ENCODE data around the gene PPARD.

- TF ChIP-seq, protein P1, sequence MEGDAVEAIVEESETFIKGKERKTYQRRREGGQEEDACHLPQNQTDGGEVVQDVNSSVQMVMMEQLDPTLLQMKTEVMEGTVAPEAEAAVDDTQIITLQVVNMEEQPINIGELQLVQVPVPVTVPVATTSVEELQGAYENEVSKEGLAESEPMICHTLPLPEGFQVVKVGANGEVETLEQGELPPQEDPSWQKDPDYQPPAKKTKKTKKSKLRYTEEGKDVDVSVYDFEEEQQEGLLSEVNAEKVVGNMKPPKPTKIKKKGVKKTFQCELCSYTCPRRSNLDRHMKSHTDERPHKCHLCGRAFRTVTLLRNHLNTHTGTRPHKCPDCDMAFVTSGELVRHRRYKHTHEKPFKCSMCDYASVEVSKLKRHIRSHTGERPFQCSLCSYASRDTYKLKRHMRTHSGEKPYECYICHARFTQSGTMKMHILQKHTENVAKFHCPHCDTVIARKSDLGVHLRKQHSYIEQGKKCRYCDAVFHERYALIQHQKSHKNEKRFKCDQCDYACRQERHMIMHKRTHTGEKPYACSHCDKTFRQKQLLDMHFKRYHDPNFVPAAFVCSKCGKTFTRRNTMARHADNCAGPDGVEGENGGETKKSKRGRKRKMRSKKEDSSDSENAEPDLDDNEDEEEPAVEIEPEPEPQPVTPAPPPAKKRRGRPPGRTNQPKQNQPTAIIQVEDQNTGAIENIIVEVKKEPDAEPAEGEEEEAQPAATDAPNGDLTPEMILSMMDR (IDR thresholded peaks at IDR 0.05 in 8 of 11, conservative IDR thresholded peaks at IDR 0.05 in 3 of 11), result no peak
- no peak for TF ChIP-seq POLR2A (IDR thresholded peaks at IDR 0.05)
- TF ChIP-seq POLR2AphosphoS5 (IDR thresholded peaks at IDR 0.05), result no peak
Measured at GRCh38 chr6:35328108-35328723, 14.1 kb upstream of the PPARD start.

Data from spleen (tissue), 7 donors.